Erythroblast (primary cell): Measurements from ENCODE around the gene BRS3.

Experiments
- DNase-seq, 2 experiments: peaks; one replicate each; lab custom pipeline; 2025; lab: John Stamatoyannopoulos, UW
- GATA1 ChIP-seq: IDR thresholded peaks from 2 replicates; pipeline ENCODE4 v1.6.1; 2011; ENCODE audit warnings: low read depth, mild to moderate bottlenecking, control low read depth, low read length, moderate library complexity
- POLR2A ChIP-seq: IDR thresholded peaks from 2 replicates; pipeline ENCODE4 v1.6.1; 2011; ENCODE audit warnings: mild to moderate bottlenecking, low read length

Gene BRS3

GRCh38 chrX:136468391-136469103 is 19.2 kb upstream of the BRS3 start:
- no peak for TF ChIP-seq POLR2A
- TF ChIP-seq GATA1 = no peak
- no peak for DNase-seq

GRCh38 chrX:136473663-136474062 is 14.1 kb upstream of the BRS3 start:
- TF ChIP-seq GATA1 = no peak
- TF ChIP-seq POLR2A = no peak

GRCh38 chrX:136475236-136475635 is 12.5 kb upstream of the BRS3 start:
- DNase-seq = no peak
- no peak for TF ChIP-seq POLR2A
- no peak for TF ChIP-seq GATA1

More at GRCh38 chrX:136473663-136474062, 14.1 kb upstream of the BRS3 start:
- DNase-seq = no peak

GRCh38 chrX:136476501-136476900 is 11.2 kb upstream of the BRS3 start:
- TF ChIP-seq POLR2A = no peak
- no peak for TF ChIP-seq GATA1
- DNase-seq = no peak

- TF ChIP-seq GATA1 (no peak), POLR2A (no peak)
- DNase-seq = peak; percentile 6 to 30
Observed at GRCh38 chrX:136477026-136477425, 10.7 kb upstream of the BRS3 start.

- no peak for DNase-seq
- no peak for TF ChIP-seq GATA1
Observed at GRCh38 chrX:136480383-136480782, 7.4 kb upstream of the BRS3 start.

- TF ChIP-seq GATA1 = no peak
- TF ChIP-seq POLR2A = no peak
- DNase-seq = no peak
Observed at GRCh38 chrX:136488706-136489105, 959 bp downstream of the BRS3 start.

- TF ChIP-seq GATA1 (no peak), POLR2A (no peak)
- no peak for DNase-seq
Observed at GRCh38 chrX:136491832-136492231, 4.1 kb downstream of the BRS3 start.

GRCh38 chrX:136493011-136493410 is 5.3 kb downstream of the BRS3 start:
- no peak for TF ChIP-seq GATA1
- DNase-seq = no peak

GRCh38 chrX:136495043-136495442 is 7.3 kb downstream of the BRS3 start:
- TF ChIP-seq GATA1 (no peak), POLR2A (no peak)
- DNase-seq = no peak

- peak; percentile 74 for TF ChIP-seq POLR2A
- TF ChIP-seq GATA1 = no peak
- DNase-seq = peak in 1 of 2 experiments; percentile 16
Observed at GRCh38 chrX:136496186-136496763, 8.5 kb downstream of the BRS3 start.

GRCh38 chrX:136496764-136497555 is 9.2 kb downstream of the BRS3 start:
- peak; percentile 91 to 92 for DNase-seq
- TF ChIP-seq GATA1 (no peak), POLR2A (peak; percentile 28)

GRCh38 chrX:136497556-136498052 is 9.9 kb downstream of the BRS3 start, which contains the start of gene HTATSF1:
Gene HTATSF1, plus strand, starts transcription at chrX:136497592. Its CDS starts 93 bp downstream, at chrX:136497685.
- no peak for DNase-seq
- TF ChIP-seq POLR2A (no peak), GATA1 (no peak)

- no peak for DNase-seq
- TF ChIP-seq GATA1 (no peak), POLR2A (no peak)
Observed at GRCh38 chrX:136519069-136519468, 31.3 kb downstream of the BRS3 start.

- DNase-seq = no peak
- TF ChIP-seq GATA1 = no peak
- no peak for TF ChIP-seq POLR2A
Observed at GRCh38 chrX:136523770-136524169, 36.0 kb downstream of the BRS3 start.
